Testis (tissue), 3 donors: Measurements from ENCODE around the gene NLGN2. TPM values are rescaled to one million over a fixed set of nuclear protein-coding genes. Genes with fewer than 3 reads are reported as not detected.

Experiments used
- DNase-seq: peaks from one replicate; pipeline ENCODE4 v3.0.0-alpha.2; 2019
- H3K27ac ChIP-seq, 2 donors: fragments of 200-600 bp; sonication (generic); one replicate each; pipeline ENCODE4 v1.5.1; 2019
- H3K27me3 ChIP-seq: fragments of 200-600 bp; sonication (generic); one replicate; pipeline ENCODE4 v1.5.1; 2019
- H3K36me3 ChIP-seq: fragments of 200-600 bp; sonication (generic); one replicate; pipeline ENCODE4 v1.5.1; 2017; ENCODE audit warnings: low read depth; ENCODE audit errors: missing control alignments
- H3K4me1 ChIP-seq: fragments of 200-600 bp; sonication (generic); one replicate; pipeline ENCODE4 v1.5.1; 2019
- H3K4me3 ChIP-seq, 2 donors: fragments of 200-600 bp; sonication (generic); one replicate each; pipeline ENCODE4 v1.5.1; 2017 to 2019
- H3K9me3 ChIP-seq: fragments of 200-600 bp; sonication (generic); one replicate; pipeline ENCODE4 v1.5.1; 2017
- CTCF ChIP-seq, 3 experiments: fragments of 450-650 bp in 2 of 3; fragments of 200-600 bp in 1 of 3; sonication (generic) in 1 of 3; IDR thresholded peaks; one replicate each; pipeline ENCODE4 v1.5.1; 2016 to 2019; ENCODE audit warnings: antibody characterized with exemption in 3 of 3, mild to moderate bottlenecking in 2 of 3, moderate library complexity in 1 of 3
- POLR2A ChIP-seq: fragments of 450-650 bp; IDR thresholded peaks from one replicate; pipeline ENCODE4 v1.6.1; 2017; ENCODE audit warnings: antibody characterized with exemption, mild to moderate bottlenecking, moderate library complexity
- WGBS, 2 donors: methylation state at CpG; one replicate each; pipeline ENCODE4 v1.1.5; 2018; 5-methylcytosine and 5-hydroxymethylcytosine counted together
- intact Hi-C: fragments of 100-400 bp; cut with DNase I; formaldehyde crosslinking; loops from one replicate; pipeline ENCODE4 v1.15.1; 2023; ENCODE audit warnings: low total_unique reads
- polyA plus RNA-seq: library from polyadenylated mRNA; stranded (reverse); fragments of 350-450 nt; fragmentation: Illumina TruSeq; extraction: RNeasy Lipid Tissue Mini Kit (QIAGEN cat#74804); gene quantifications from one replicate; pipeline ENCODE4 v1.2.3, GENCODE V29; 2014; ENCODE audit warnings: low read depth, low replicate concordance; ENCODE audit not compliant: insufficient read depth
- total RNA-seq, 2 donors: library from RNA; depleted of rRNA; stranded (reverse); fragments of >200 nt; gene quantifications; one replicate each; pipeline ENCODE4 v1.2.3, GENCODE V29; 2016

NLGN2 gene
- total and polyA plus RNA-seq, 3 donors from 2014 or later = 8.4 to 10.7 (median 9.9) TPM

- H3K27ac ChIP-seq = no peak overlapping the region
- no peak for DNase-seq
- peaks cover 15% of the 10 kb centered on the region for H3K4me1 ChIP-seq
- WGBS, 2 donors = 72 to 84% methylated on average over 2 of the region's 2 CpGs
- TF ChIP-seq CTCF (IDR thresholded peaks at IDR 0.05) (no peak), POLR2A (no peak)
- intact Hi-C loops = no loop called here
- H3K4me3 ChIP-seq = no peak overlapping the region
- no peaks in the 10 kb centered on the region for H3K27me3 ChIP-seq
- no peaks in the 10 kb centered on the region for H3K36me3 ChIP-seq
- H3K9me3 ChIP-seq = no peaks in the 10 kb centered on the region
These were observed 16.3 kb upstream of the NLGN2 start for GRCh38 chr17:7391307-7391706.

- Histone ChIP-seq H3K27ac (no peak overlapping the region), H3K36me3 (no peaks in the 10 kb centered on the region), H3K4me3 (no peak overlapping the region), H3K9me3 (no peaks in the 10 kb centered on the region), H3K4me1 (peaks cover 15% of the 10 kb centered on the region), H3K27me3 (no peaks in the 10 kb centered on the region)
- DNase-seq = no peak
- intact Hi-C loops = no loop called here
- 62 to 68% methylated on average over 14 to 42 of the region's 42 CpGs for WGBS, 2 donors
- no peak for TF ChIP-seq POLR2A
These were observed 14.7 kb upstream of the NLGN2 start for GRCh38 chr17:7392696-7393612.

- Histone ChIP-seq H3K27me3 (no peaks in the 10 kb centered on the region), H3K9me3 (no peaks in the 10 kb centered on the region), H3K4me1 (peaks cover 15% of the 10 kb centered on the region), H3K4me3 (peak overlapping the region; percentile 72 to 82), H3K36me3 (no peaks in the 10 kb centered on the region), H3K27ac (peak overlapping the region; percentile 84 to 92)
- TF ChIP-seq POLR2A = no peak
- no peak for TF ChIP-seq CTCF (IDR thresholded peaks at IDR 0.05)
- intact Hi-C loops = no loop called here
- WGBS, 2 donors = 3 to 8% methylated on average over 26 to 37 of the region's 48 CpGs
- no peak for DNase-seq
These were observed 13.8 kb upstream of the NLGN2 start for GRCh38 chr17:7393613-7394451.

- Histone ChIP-seq H3K4me1 (peaks cover 15% of the 10 kb centered on the region), H3K4me3 (peak within 1 kb of the TSS; percentile 72 to 82), H3K36me3 (no peaks in the 10 kb centered on the region), H3K27ac (peak within 1 kb of the TSS; percentile 84 to 92), H3K9me3 (no peaks in the 10 kb centered on the region), H3K27me3 (no peaks in the 10 kb centered on the region)
- TF ChIP-seq POLR2A = no peak
- TF ChIP-seq CTCF (IDR thresholded peaks at IDR 0.05) = peak; percentile 9 to 37 (median 10)
- DNase-seq = peak; percentile 87
- WGBS, 2 donors = 0% methylated on average over 25 of the region's 71 CpGs; no CpG with 5 or more reads in 1 of the 2 donors
- intact Hi-C loops = no loop called here
These were observed 13.0 kb upstream of the NLGN2 start, which contains the start of gene PLSCR3 for GRCh38 chr17:7394452-7395191. TSS of gene PLSCR3 (minus strand) at chr17:7394525. CDS start at chr17:7394110, 415 bp downstream.
